WTC11 (cell line): ENCODE data around the gene DDT. TPM values are rescaled to one million over a fixed set of nuclear protein-coding genes. Genes with fewer than 3 reads are reported as not detected.

Source experiments
- ATAC-seq: fragments of 200-7000 bp; cut with Tn5 transposase; 2 replicates; pipeline ENCODE4 v1.10.0; 2021; ENCODE audit warnings: mild to moderate bottlenecking, moderate library complexity
- CTCF ChIA-PET: fragments of 300-600 bp; sonication (Branson Sonifier 250); formaldehyde crosslinking; loops from one replicate; lab custom pipeline; 2021; ENCODE audit warnings: antibody characterized with exemption; lab: Charles Lee
- POLR2A ChIA-PET: fragments of 350-600 bp; sonication (Branson Sonifier 250); formaldehyde crosslinking; loops from one replicate; lab custom pipeline; 2021; ENCODE audit warnings: antibody characterized with exemption; lab: Charles Lee
- DNase-seq: peaks from one replicate; pipeline ENCODE4 v3.0.0; 2021; ENCODE audit warnings: low spot score
- H3K27ac Mint-ChIP-seq: 2 replicates; pipeline ENCODE4 v1.8.0; 2021; ENCODE audit warnings: mixed read lengths
- H3K27me3 Mint-ChIP-seq: 2 replicates; pipeline ENCODE4 v1.8.0; 2021; ENCODE audit warnings: low read depth, mild to moderate bottlenecking, moderate library complexity, mixed read lengths
- H3K36me3 Mint-ChIP-seq: 2 replicates; pipeline ENCODE4 v1.8.0; 2021; ENCODE audit warnings: mixed read lengths
- H3K4me1 Mint-ChIP-seq: 2 replicates; pipeline ENCODE4 v1.8.0; 2022; ENCODE audit warnings: mixed read lengths
- H3K4me3 Mint-ChIP-seq: 2 replicates; pipeline ENCODE4 v1.8.0; 2021; ENCODE audit warnings: mild to moderate bottlenecking, moderate library complexity, mixed read lengths
- H3K9me3 Mint-ChIP-seq: 2 replicates; pipeline ENCODE4 v1.8.0; 2021; ENCODE audit warnings: mixed read lengths
- ARID4B ChIP-seq: sonication (generic); formaldehyde crosslinking; IDR thresholded peaks from 2 replicates; pipeline ENCODE4 v1.8.0; 2023; ENCODE audit warnings: missing genetic modification reagents, mild to moderate bottlenecking, borderline replicate concordance
- CBFB ChIP-seq: sonication (generic); formaldehyde crosslinking; IDR thresholded peaks from 2 replicates; pipeline ENCODE4 v1.8.1; 2022; ENCODE audit warnings: mild to moderate bottlenecking, low read depth, missing genetic modification reagents
- E2F5 ChIP-seq: sonication (generic); formaldehyde crosslinking; IDR thresholded peaks from 2 replicates; pipeline ENCODE4 v1.8.1; 2022; ENCODE audit warnings: mild to moderate bottlenecking, moderate library complexity, missing genetic modification reagents
- EMX1 ChIP-seq: fragments of 250-450 bp; sonication (Bioruptor Pico); IDR thresholded peaks from 2 replicates; pipeline ENCODE4 v1.8.0; 2021; ENCODE audit warnings: mild to moderate bottlenecking
- ESRRA ChIP-seq: sonication (generic); formaldehyde crosslinking; IDR thresholded peaks from 2 replicates; pipeline ENCODE4 v1.8.1; 2022; ENCODE audit warnings: mild to moderate bottlenecking, missing genetic modification reagents, borderline replicate concordance
- FOXK1 ChIP-seq: sonication (generic); formaldehyde crosslinking; IDR thresholded peaks from 2 replicates; pipeline ENCODE4 v1.8.0; 2022; ENCODE audit warnings: mild to moderate bottlenecking, moderate library complexity, missing genetic modification reagents
- FOXP4 ChIP-seq: sonication (generic); formaldehyde crosslinking; IDR thresholded peaks from 2 replicates; pipeline ENCODE4 v1.8.0; 2022; ENCODE audit warnings: mild to moderate bottlenecking, missing genetic modification reagents
- GABPB1 ChIP-seq: sonication (generic); formaldehyde crosslinking; IDR thresholded peaks from 2 replicates; pipeline ENCODE4 v1.8.1; 2023; ENCODE audit warnings: mild to moderate bottlenecking, missing genetic modification reagents
- NFE2L1 ChIP-seq: sonication (generic); formaldehyde crosslinking; IDR thresholded peaks from 2 replicates; pipeline ENCODE4 v1.8.1; 2023; ENCODE audit warnings: missing genetic modification reagents
- NR2C2 ChIP-seq: sonication (generic); formaldehyde crosslinking; IDR thresholded peaks from 2 replicates; pipeline ENCODE4 v1.8.0; 2022; ENCODE audit warnings: mild to moderate bottlenecking, missing genetic modification reagents
- RELA ChIP-seq: sonication (generic); formaldehyde crosslinking; IDR thresholded peaks from 2 replicates; pipeline ENCODE4 v1.8.1; 2022; ENCODE audit warnings: missing genetic modification reagents, mild to moderate bottlenecking, borderline replicate concordance
- SOX15 ChIP-seq: fragments of 250-450 bp; sonication (Bioruptor Pico); IDR thresholded peaks from 2 replicates; pipeline ENCODE4 v1.9.0; 2021; ENCODE audit warnings: mild to moderate bottlenecking
- USF2 ChIP-seq: sonication (generic); formaldehyde crosslinking; IDR thresholded peaks from 2 replicates; pipeline ENCODE4 v1.8.1; 2023; ENCODE audit warnings: mild to moderate bottlenecking, missing genetic modification reagents, moderate library complexity
- ZBTB21 ChIP-seq: sonication (generic); formaldehyde crosslinking; IDR thresholded peaks from 2 replicates; pipeline ENCODE4 v1.8.1; 2023; ENCODE audit warnings: mild to moderate bottlenecking, missing genetic modification reagents, borderline replicate concordance
- ZNF219 ChIP-seq: sonication (generic); formaldehyde crosslinking; IDR thresholded peaks from 2 replicates; pipeline ENCODE4 v1.8.0; 2023; ENCODE audit warnings: missing genetic modification reagents, mild to moderate bottlenecking, borderline replicate concordance
- ZNF281 ChIP-seq: sonication (generic); formaldehyde crosslinking; IDR thresholded peaks from 2 replicates; pipeline ENCODE4 v1.8.0; 2023; ENCODE audit warnings: mild to moderate bottlenecking, missing genetic modification reagents
- ZNF317 ChIP-seq: sonication (generic); formaldehyde crosslinking; IDR thresholded peaks from 2 replicates; pipeline ENCODE4 v1.8.1; 2023; ENCODE audit warnings: low read depth, mild to moderate bottlenecking, moderate library complexity, missing genetic modification reagents, borderline replicate concordance
- ZNF425 ChIP-seq: fragments of 250-450 bp; sonication (Bioruptor Pico); conservative IDR thresholded peaks from 2 replicates; pipeline ENCODE4 v1.9.0; 2021; ENCODE audit warnings: mild to moderate bottlenecking
- total RNA-seq: library from RNA; stranded (reverse); gene quantifications from 3 replicates; pipeline ENCODE4 v1.2.3, GENCODE V29; 2021

The DDT gene
- total RNA-seq, 1 experiment from 2014 or later: 238 TPM

GRCh38 chr22:24011735-24012068 is 37.5 kb upstream of the DDT start:
- Mint-ChIP-seq H3K4me3 (peak overlapping the region; percentile 85), H3K27ac (peak overlapping the region; percentile 55), H3K9me3 (peaks cover 12% of the 10 kb centered on the region), H3K4me1 (peaks cover 4% of the 10 kb centered on the region), H3K36me3 (peaks cover 5% of the 10 kb centered on the region), H3K27me3 (peaks cover 15% of the 10 kb centered on the region)
- DNase-seq (no peak), ATAC-seq (no peak; the same call in 1 of the 2 replicates)
- CTCF ChIA-PET: interaction anchor here (1.7 kb wide), 1 partner anchor 145 kb away, joined by 15 read pairs; no protein-coding TSS in a partner anchor
- POLR2A ChIA-PET: no interaction called here
- 0 out of 2 replicates have a peak, but pooled peaks have one; percentile 1 for TF ChIP-seq ARID4B (CRISPR knock-in tag)
- no peak for TF ChIP-seq ZNF317

- TF ChIP-seq USF2 (no peak), NFE2L1 (CRISPR knock-in tag) (no peak), NR2C2 (CRISPR knock-in tag) (no peak), SOX15 (CRISPR knock-in tag) (no peak), E2F5 (CRISPR knock-in tag) (no peak), ESRRA (CRISPR knock-in tag) (no peak), CBFB (no peak), FOXP4 (no peak), ZNF219 (CRISPR knock-in tag) (no peak), ZBTB21 (CRISPR knock-in tag) (no peak), GABPB1 (CRISPR knock-in tag) (no peak), FOXK1 (CRISPR knock-in tag) (no peak), RELA (CRISPR knock-in tag) (no peak), EMX1 (CRISPR knock-in tag) (no peak), ZNF425 (no peak), ZNF281 (CRISPR knock-in tag) (no peak)
- Mint-ChIP-seq H3K4me1 (peaks cover 4% of the 10 kb centered on the region), H3K4me3 (peak overlapping the region; percentile 24), H3K27ac (no peak overlapping the region), H3K27me3 (peaks cover 18% of the 10 kb centered on the region), H3K36me3 (no peaks in the 10 kb centered on the region), H3K9me3 (peaks cover 5% of the 10 kb centered on the region)
- DNase-seq: no peak
- ChIA-PET POLR2A (no interaction called here), CTCF (interaction anchor here (0.5 to 1.7 kb wide), 3 partner anchors 146 to 239 kb away, joined by 3 to 15 read pairs (median 3); no protein-coding TSS in a partner anchor)
- ATAC-seq: no peak
Measured at GRCh38 chr22:24010018-24010391, 35.8 kb upstream of the DDT start.
